GM12878 (cell line): ENCODE data around the gene MAPK8IP3. TPM values are rescaled to one million over a fixed set of nuclear protein-coding genes. Genes with fewer than 3 reads are reported as not detected.

Experiments used
- ATAC-seq: fragments of 200-7000 bp; cut with Tn5 transposase; 3 replicates; pipeline ENCODE4 v1.9.1; 2020; ENCODE audit warnings: mild to moderate bottlenecking, moderate library complexity
- BruUV-seq: library from RNA; stranded (reverse); fragments of 400-500 nt; replicated peaks from 2 replicates; lab custom pipeline; 2021; lab: Mats Ljungman, UMichigan
- CTCF ChIA-PET: fragments of 300-600 bp; sonication (Branson Sonifier 250); formaldehyde crosslinking; extraction: SDS; loops from one replicate; lab custom pipeline; 2021; ENCODE audit warnings: inconsistent platforms; lab: Yijun Ruan, JAX
- POLR2A ChIA-PET: fragments of 350-600 bp; formaldehyde crosslinking; extraction: SDS; loops from one replicate; lab custom pipeline; 2021; ENCODE audit warnings: inconsistent platforms; lab: Charles Lee
- RAD21 ChIA-PET: fragments of 300-600 bp; sonication (Branson Sonifier 250); formaldehyde crosslinking; loops from one replicate; lab custom pipeline; 2023; ENCODE audit warnings: antibody characterized with exemption; ENCODE audit not compliant: unreplicated experiment; lab: Charles Lee
- SMC1A ChIA-PET: fragments of 300-600 bp; sonication (Branson Sonifier 250); formaldehyde crosslinking; loops from one replicate; lab custom pipeline; 2023; ENCODE audit not compliant: unreplicated experiment, uncharacterized antibody; lab: Charles Lee
- DNase-seq: peaks from one replicate; pipeline ENCODE4 v3.0.0-alpha.2; 2011; ENCODE audit warnings: low read depth, low spot score
- FAIRE-seq: peaks from 3 replicates; lab custom pipeline; 2011; peaks lifted over from hg19 to GRCh38; lab: Jason Lieb, UNC
- H2AFZ ChIP-seq: 2 replicates; pipeline ENCODE4 v1.6.0; 2011; ENCODE audit warnings: low read depth, low read length, control low read depth; ENCODE audit not compliant: control insufficient read depth
- H3K27ac ChIP-seq: 2 replicates; pipeline ENCODE4 v1.5.1; 2011; ENCODE audit warnings: control low read depth; ENCODE audit not compliant: control insufficient read depth, insufficient read depth
- H3K27me3 ChIP-seq, 2 experiments: replicated peaks in 1 of 2; 2 replicates each; pipeline versions ENCODE4 v1.6.0 to v1.6.1; 2011; ENCODE audit warnings: low read length in 1 of 2; ENCODE audit not compliant: control insufficient read depth in 2 of 2, insufficient read depth in 2 of 2
- H3K36me3 ChIP-seq, 2 experiments: 2 replicates each; pipeline ENCODE4 v1.5.1; 2011; ENCODE audit warnings: low read length in 1 of 2; ENCODE audit not compliant: control insufficient read depth in 2 of 2, insufficient read depth in 2 of 2
- H3K4me1 ChIP-seq: 2 replicates; pipeline ENCODE4 v1.6.1; 2011; ENCODE audit warnings: mild to moderate bottlenecking, low read length, moderate library complexity, mixed read lengths; ENCODE audit not compliant: control insufficient read depth, insufficient read depth
- H3K4me2 ChIP-seq: 2 replicates; pipeline ENCODE4 v1.6.0; 2011; ENCODE audit warnings: control low read depth; ENCODE audit not compliant: control insufficient read depth, insufficient read depth
- H3K4me3 ChIP-seq: fragments of 200-600 bp; sonication (generic); 2 replicates; pipeline ENCODE4 v1.5.1; 2016
- H3K79me2 ChIP-seq: 2 replicates; pipeline ENCODE4 v1.6.0; 2011; ENCODE audit warnings: low read length; ENCODE audit not compliant: control insufficient read depth, insufficient read depth
- H3K9ac ChIP-seq: 2 replicates; pipeline ENCODE4 v1.8.0; 2011; ENCODE audit warnings: low read length, control low read depth, mixed read lengths; ENCODE audit not compliant: control insufficient read depth, insufficient read depth
- H3K9me3 ChIP-seq: replicated peaks from 3 replicates; pipeline ENCODE4 v1.5.1; 2011; ENCODE audit warnings: mild to moderate bottlenecking, low read length; ENCODE audit not compliant: control insufficient read depth, insufficient read depth
- H4K20me1 ChIP-seq: 2 replicates; pipeline ENCODE4 v1.6.0; 2011; ENCODE audit not compliant: control insufficient read depth, insufficient read depth
- RAD21 ChIP-seq: IDR thresholded peaks from 2 replicates; pipeline ENCODE4 v1.6.1; 2011; ENCODE audit warnings: mild to moderate bottlenecking, low read depth, low read length, moderate library complexity; ENCODE audit not compliant: insufficient read depth
- SMAD5 ChIP-seq: IDR thresholded peaks from 2 replicates; pipeline ENCODE4 v1.6.1; 2016; ENCODE audit warnings: antibody characterized with exemption, low read depth
- TCF12 ChIP-seq: IDR thresholded peaks from 2 replicates; pipeline ENCODE4 v1.6.1; 2011; ENCODE audit warnings: low read depth, mild to moderate bottlenecking, low read length
- WGBS: methylation state at CpG from one replicate; pipeline ENCODE4 v1.1.6; 2016; ENCODE audit warnings: low lambda C conversion rate; ENCODE audit not compliant: insufficient replicate concordance, insufficient coverage; ENCODE audit errors: missing lambda C conversion rate; 5-methylcytosine and 5-hydroxymethylcytosine counted together
- in situ Hi-C: fragments of 300-500 bp; cut with MboI; formaldehyde crosslinking; loops from 9 replicates; pipeline ENCODE4 v1.14.3; 2018; ENCODE audit warnings: mixed read lengths
- intact Hi-C: fragments of 100-400 bp; cut with micrococcal nuclease; formaldehyde crosslinking; loops from one replicate; pipeline ENCODE4 v1.14.2; 2022; ENCODE audit not compliant: unreplicated experiment
- polyA plus RNA-seq, 11 experiments: library from polyadenylated mRNA; depleted of rRNA in 4 of 11; unstranded in 6 of 11; stranded (reverse) in 5 of 11; fragments of >200 nt; fragmentation: Nextera tagmentation in 4 of 11; fragmentation: Illumina TruSeq in 1 of 11; extraction: Ambion mirVana in 4 of 11; extraction: Trizol in 1 of 11; gene quantifications; 1 replicate in 1 of 11; 2 replicates in 10 of 11; pipeline versions ENCODE4 v1.2.1 to v1.2.3, GENCODE V29; 2011 to 2016; ENCODE audit warnings: inconsistent platforms in 2 of 11, missing spikeins in 2 of 11, low read depth in 1 of 11
- total RNA-seq, 4 experiments: library from RNA; depleted of rRNA in 3 of 4; stranded (reverse); fragments of >200 nt in 3 of 4; fragmentation: Illumina TruSeq in 1 of 4; extraction: Trizol in 1 of 4; gene quantifications; 2 replicates each; pipeline versions ENCODE4 v1.2.1 to v1.2.3, GENCODE V29; 2013 to 2021
- TF ChIP-seq, protein P1 (sequence below), 3 experiments: IDR thresholded peaks in 2 of 3; conservative IDR thresholded peaks in 1 of 3; 2 replicates each; pipeline ENCODE4 v1.5.1; 2011; ENCODE audit warnings: low read depth in 3 of 3, low read length in 3 of 3, mild to moderate bottlenecking in 3 of 3, control low read depth in 2 of 3, moderate library complexity in 2 of 3, inconsistent platforms in 1 of 3, mixed read lengths in 1 of 3; ENCODE audit not compliant: control insufficient read depth in 2 of 3, insufficient read depth in 1 of 3; ENCODE audit errors: extremely low read depth in 1 of 3
- TF ChIP-seq, protein P2 (sequence below): fragments of 150-350 bp; IDR thresholded peaks from 2 replicates; pipeline ENCODE4 v1.6.1; 2016; ENCODE audit warnings: low read depth, low read length

MAPK8IP3 gene
- total and polyA plus RNA-seq, 10 of the 15 experiments (the other 5 are each of a cell fraction or from before 2014, with no cell fraction given), result 0.06 to 67.9 (median 18.2) TPM

DNA sequence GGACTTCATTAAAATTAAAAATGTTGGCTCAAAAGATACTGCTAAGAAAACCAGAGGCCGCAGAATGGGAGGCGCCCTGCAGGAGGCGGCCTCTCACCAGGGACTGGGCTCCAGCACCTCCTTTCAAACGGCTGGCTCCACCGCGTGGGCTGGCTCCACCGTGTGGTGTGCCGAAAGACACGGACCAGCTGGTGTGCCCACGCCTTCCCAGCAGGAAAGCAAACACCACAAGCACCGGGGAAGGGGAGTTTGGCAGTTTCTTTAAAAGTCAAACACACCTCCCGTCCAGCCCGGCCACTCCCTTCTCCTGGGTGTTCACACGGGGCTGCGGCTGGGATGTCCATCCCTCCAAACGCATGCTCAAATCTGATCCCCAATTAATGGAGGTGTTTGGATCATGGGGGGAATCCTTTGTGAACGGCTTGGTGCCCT lies 106.8 kb downstream of the MAPK8IP3 start:
- no peak overlapping the region for H2AFZ ChIP-seq
- WGBS, result 79% methylated on average over 17 of the region's 17 CpGs
- no peak for FAIRE-seq
- H3K4me1 ChIP-seq, result no peaks in the 10 kb centered on the region
- ChIA-PET RAD21 (no interaction called here), POLR2A (interaction anchor here (0.5 kb wide), 1 partner anchor 340 kb away, joined by 3 read pairs; no protein-coding TSS in a partner anchor), CTCF (no interaction called here), SMC1A (no interaction called here)
- no peak overlapping the region for H3K9ac ChIP-seq
- peaks cover 0 to 1% of the 10 kb centered on the region in 2 experiments; a peak in 3 of 4 replicates for H3K36me3 ChIP-seq
- H3K27me3 ChIP-seq, result no peaks in the 10 kb centered on the region
- no peaks in the 10 kb centered on the region for H4K20me1 ChIP-seq
- DNase-seq, result no peak
- no peak overlapping the region for H3K27ac ChIP-seq
- no peaks in the 10 kb centered on the region for H3K79me2 ChIP-seq
- intact Hi-C loops, result no loop called here
- no peaks in the 10 kb centered on the region for H3K9me3 ChIP-seq
- in situ Hi-C loops, result no loop called here
- H3K4me3 ChIP-seq, result no peak overlapping the region
- BruUV-seq, result no TSS peak
- no peak overlapping the region for H3K4me2 ChIP-seq
- ATAC-seq, result peak; percentile 67
- TF ChIP-seq, protein P1, sequence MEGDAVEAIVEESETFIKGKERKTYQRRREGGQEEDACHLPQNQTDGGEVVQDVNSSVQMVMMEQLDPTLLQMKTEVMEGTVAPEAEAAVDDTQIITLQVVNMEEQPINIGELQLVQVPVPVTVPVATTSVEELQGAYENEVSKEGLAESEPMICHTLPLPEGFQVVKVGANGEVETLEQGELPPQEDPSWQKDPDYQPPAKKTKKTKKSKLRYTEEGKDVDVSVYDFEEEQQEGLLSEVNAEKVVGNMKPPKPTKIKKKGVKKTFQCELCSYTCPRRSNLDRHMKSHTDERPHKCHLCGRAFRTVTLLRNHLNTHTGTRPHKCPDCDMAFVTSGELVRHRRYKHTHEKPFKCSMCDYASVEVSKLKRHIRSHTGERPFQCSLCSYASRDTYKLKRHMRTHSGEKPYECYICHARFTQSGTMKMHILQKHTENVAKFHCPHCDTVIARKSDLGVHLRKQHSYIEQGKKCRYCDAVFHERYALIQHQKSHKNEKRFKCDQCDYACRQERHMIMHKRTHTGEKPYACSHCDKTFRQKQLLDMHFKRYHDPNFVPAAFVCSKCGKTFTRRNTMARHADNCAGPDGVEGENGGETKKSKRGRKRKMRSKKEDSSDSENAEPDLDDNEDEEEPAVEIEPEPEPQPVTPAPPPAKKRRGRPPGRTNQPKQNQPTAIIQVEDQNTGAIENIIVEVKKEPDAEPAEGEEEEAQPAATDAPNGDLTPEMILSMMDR (IDR thresholded peaks at IDR 0.05 in 2 of 3, conservative IDR thresholded peaks at IDR 0.05 in 1 of 3; ENCODE audit: control insufficient read depth in 2 of 3, extremely low read depth in 1 of 3, insufficient read depth in 1 of 3, low read depth in 3 of 3, low read length in 3 of 3), result peak; percentile 17 to 34 (median 33); a peak in 4 of 6 replicates
- TF ChIP-seq SMAD5 (no peak), RAD21 (peak; percentile 26; the same call in 1 of the 2 replicates), TCF12 (0 out of 2 replicates have a peak, but pooled peaks have one; percentile 18)
- TF ChIP-seq, protein P2, sequence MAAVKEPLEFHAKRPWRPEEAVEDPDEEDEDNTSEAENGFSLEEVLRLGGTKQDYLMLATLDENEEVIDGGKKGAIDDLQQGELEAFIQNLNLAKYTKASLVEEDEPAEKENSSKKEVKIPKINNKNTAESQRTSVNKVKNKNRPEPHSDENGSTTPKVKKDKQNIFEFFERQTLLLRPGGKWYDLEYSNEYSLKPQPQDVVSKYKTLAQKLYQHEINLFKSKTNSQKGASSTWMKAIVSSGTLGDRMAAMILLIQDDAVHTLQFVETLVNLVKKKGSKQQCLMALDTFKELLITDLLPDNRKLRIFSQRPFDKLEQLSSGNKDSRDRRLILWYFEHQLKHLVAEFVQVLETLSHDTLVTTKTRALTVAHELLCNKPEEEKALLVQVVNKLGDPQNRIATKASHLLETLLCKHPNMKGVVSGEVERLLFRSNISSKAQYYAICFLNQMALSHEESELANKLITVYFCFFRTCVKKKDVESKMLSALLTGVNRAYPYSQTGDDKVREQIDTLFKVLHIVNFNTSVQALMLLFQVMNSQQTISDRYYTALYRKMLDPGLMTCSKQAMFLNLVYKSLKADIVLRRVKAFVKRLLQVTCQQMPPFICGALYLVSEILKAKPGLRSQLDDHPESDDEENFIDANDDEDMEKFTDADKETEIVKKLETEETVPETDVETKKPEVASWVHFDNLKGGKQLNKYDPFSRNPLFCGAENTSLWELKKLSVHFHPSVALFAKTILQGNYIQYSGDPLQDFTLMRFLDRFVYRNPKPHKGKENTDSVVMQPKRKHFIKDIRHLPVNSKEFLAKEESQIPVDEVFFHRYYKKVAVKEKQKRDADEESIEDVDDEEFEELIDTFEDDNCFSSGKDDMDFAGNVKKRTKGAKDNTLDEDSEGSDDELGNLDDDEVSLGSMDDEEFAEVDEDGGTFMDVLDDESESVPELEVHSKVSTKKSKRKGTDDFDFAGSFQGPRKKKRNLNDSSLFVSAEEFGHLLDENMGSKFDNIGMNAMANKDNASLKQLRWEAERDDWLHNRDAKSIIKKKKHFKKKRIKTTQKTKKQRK, result no peak
